Measurements from ENCODE around the gene SNAPC4. TPM values are rescaled to one million over a fixed set of nuclear protein-coding genes. Genes with fewer than 3 reads are reported as not detected.

The SNAPC4 gene
- total RNA-seq, 1 donor: 11.7 TPM

- H3K4me3 ChIP-seq (ENCODE audit: low read depth, low read length): no peak overlapping the region
- TF ChIP-seq, protein P1, sequence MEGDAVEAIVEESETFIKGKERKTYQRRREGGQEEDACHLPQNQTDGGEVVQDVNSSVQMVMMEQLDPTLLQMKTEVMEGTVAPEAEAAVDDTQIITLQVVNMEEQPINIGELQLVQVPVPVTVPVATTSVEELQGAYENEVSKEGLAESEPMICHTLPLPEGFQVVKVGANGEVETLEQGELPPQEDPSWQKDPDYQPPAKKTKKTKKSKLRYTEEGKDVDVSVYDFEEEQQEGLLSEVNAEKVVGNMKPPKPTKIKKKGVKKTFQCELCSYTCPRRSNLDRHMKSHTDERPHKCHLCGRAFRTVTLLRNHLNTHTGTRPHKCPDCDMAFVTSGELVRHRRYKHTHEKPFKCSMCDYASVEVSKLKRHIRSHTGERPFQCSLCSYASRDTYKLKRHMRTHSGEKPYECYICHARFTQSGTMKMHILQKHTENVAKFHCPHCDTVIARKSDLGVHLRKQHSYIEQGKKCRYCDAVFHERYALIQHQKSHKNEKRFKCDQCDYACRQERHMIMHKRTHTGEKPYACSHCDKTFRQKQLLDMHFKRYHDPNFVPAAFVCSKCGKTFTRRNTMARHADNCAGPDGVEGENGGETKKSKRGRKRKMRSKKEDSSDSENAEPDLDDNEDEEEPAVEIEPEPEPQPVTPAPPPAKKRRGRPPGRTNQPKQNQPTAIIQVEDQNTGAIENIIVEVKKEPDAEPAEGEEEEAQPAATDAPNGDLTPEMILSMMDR (IDR thresholded peaks at IDR 0.05; ENCODE audit: insufficient read depth, low read depth, low read length): no peak
- no peak for DNase-seq (ENCODE audit: low read depth)
Observed at GRCh38 chr9:136395345-136396218, 4.4 kb downstream of the SNAPC4 start.

DNA sequence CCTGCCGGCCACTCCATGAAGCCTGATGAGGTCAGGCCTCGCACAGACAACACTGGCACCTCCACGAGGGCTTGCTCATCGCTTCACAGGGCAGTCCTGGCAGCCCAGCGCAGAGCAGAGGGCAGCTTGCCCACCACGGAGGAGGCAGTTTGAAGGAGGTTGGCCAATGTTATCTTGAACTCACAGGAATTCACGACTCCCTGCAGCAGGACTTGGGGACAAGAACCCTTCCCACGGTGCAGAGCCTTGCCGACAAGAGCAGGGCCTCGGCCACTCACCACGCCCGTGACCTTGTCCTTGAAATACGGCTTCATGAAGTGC lies 5.0 kb downstream of the SNAPC4 start:
- no peak overlapping the region for H3K4me3 ChIP-seq (ENCODE audit: low read depth, low read length)
- no peak for DNase-seq (ENCODE audit: low read depth)
- TF ChIP-seq, protein P1 (IDR thresholded peaks at IDR 0.05; ENCODE audit: insufficient read depth, low read depth, low read length): no peak

DNA sequence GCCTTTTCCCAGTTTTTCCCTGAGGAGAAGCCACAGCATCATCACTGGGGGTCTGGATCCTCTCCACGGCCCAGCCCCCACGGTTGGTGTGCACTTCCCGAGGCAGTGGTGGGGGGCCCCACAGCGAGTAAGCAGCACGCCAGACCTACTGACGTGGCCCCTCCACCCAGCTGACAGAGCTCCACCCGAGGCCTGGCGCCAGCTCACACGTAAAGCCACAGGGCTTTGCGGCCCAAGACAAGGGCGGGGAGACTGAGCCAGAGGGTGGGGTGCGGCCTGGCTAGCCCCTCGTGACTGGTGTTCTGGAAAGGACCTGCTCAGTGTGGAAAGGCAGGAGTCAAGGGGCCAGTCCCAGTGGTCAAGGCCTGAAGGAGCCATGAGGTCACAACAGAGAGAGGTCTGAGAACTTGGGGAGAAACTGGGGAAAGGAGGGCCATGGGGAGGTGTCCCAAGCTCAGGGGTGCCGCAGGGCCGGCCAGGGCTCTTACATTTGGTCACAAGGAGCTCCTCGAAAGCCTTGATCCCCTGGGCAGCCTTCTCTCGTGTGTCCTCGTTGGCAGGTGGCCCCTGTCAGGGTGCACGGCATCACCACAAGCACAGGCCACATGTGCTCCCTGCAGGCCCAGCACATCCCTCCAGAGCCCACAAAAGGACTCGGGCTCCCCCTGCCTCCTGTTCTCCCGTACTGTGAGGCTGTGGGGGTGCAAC lies 5.5 kb downstream of the SNAPC4 start:
- DNase-seq (ENCODE audit: low read depth): peak; percentile 11
- H3K4me3 ChIP-seq (ENCODE audit: low read depth, low read length): no peak overlapping the region
- TF ChIP-seq, protein P1 (IDR thresholded peaks at IDR 0.05; ENCODE audit: insufficient read depth, low read depth, low read length): no peak

GRCh38 chr9:136393531-136393930 lies 6.4 kb downstream of the SNAPC4 start:
- DNase-seq (ENCODE audit: low read depth): no peak
- no peak overlapping the region for H3K4me3 ChIP-seq (ENCODE audit: low read depth, low read length)
- TF ChIP-seq, protein P1 (IDR thresholded peaks at IDR 0.05; ENCODE audit: insufficient read depth, low read depth, low read length): no peak

GRCh38 chr9:136392538-136393449 lies 7.2 kb downstream of the SNAPC4 start:
- no peak overlapping the region for H3K4me3 ChIP-seq (ENCODE audit: low read depth, low read length)
- no peak for DNase-seq (ENCODE audit: low read depth)
- TF ChIP-seq, protein P1 (IDR thresholded peaks at IDR 0.05; ENCODE audit: insufficient read depth, low read depth, low read length): no peak

DNA sequence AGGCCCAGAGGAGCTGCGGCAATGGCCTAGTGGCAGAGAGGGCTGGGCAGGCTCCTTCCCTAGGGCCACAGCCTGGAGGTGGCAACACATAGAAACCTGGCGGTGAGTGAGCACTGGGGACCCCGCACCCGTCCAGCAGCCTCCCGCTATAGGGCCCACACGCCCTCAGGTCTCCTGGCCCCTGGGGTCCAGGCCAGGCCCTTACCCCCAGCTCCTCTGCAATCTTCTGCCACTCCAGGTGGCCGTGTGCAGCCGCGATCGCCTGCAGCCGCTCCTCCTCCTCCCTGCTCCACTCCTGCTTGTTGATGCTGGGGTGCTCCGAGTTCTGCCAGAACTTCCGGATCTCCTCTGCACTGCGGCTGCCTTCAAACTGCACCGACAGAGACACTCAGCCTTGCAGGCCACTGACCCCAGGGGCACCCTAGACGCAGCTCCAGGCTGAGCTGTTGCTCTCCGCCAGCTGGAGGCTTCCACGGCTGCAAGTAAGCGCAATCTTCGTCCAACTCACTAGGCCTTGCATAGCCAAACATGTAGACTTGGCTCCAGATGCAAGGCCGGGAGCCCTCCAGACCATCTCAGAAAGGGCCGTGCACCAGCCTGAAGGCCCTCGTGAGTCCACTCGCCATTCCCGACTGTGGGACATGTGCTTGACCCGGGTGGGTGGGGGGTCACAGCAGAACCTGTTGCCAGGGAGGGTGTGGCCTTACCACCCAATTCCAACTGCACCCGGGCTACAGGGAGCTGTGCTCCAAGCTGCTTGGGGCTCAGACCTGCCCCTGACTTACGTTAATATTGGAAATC lies 8.0 kb downstream of the SNAPC4 start:
- TF ChIP-seq, protein P1 (IDR thresholded peaks at IDR 0.05; ENCODE audit: insufficient read depth, low read depth, low read length): no peak
- DNase-seq (ENCODE audit: low read depth): no peak
- H3K4me3 ChIP-seq (ENCODE audit: low read depth, low read length): no peak overlapping the region

Measured in fibroblast of villous mesenchyme (primary cell).